ENCODE measurements around the gene CERS6. TPM values are rescaled to one million over a fixed set of nuclear protein-coding genes. Genes with fewer than 3 reads are reported as not detected.

CERS6 gene
- total RNA-seq, 1 donor: 23.9 TPM

- no peak overlapping the region for H2AFZ ChIP-seq (ENCODE audit: low read length)
- no peaks in the 10 kb centered on the region for H3K27me3 ChIP-seq (ENCODE audit: insufficient read depth, low read length)
- peak overlapping the region; percentile 91 for H3K4me2 ChIP-seq (ENCODE audit: insufficient read depth, low read length)
- peaks cover 45% of the 10 kb centered on the region for H3K79me2 ChIP-seq (ENCODE audit: insufficient read depth, low read length)
- peaks cover 19% of the 10 kb centered on the region for H4K20me1 ChIP-seq (ENCODE audit: insufficient read depth, low read length)
- H3K4me1 ChIP-seq (ENCODE audit: insufficient read depth, low read length): peaks cover 12% of the 10 kb centered on the region
- peak overlapping the region; percentile 90 for H3K4me3 ChIP-seq (ENCODE audit: insufficient read depth, low read length)
- DNase-seq (ENCODE audit: insufficient read length, low spot score, missing footprints): no peak
- H3K27ac ChIP-seq (ENCODE audit: low read depth, low read length): no peak overlapping the region
- no peaks in the 10 kb centered on the region for H3K36me3 ChIP-seq (ENCODE audit: insufficient read depth, low read length)
- no peaks in the 10 kb centered on the region for H3K9me3 ChIP-seq (ENCODE audit: low read depth, low read length)
- TF ChIP-seq CTCF (IDR thresholded peaks at IDR 0.05; ENCODE audit: extremely low read depth, low read depth, low read length): no peak
Measured at GRCh38 chr2:168458139-168458538, 2.1 kb downstream of the CERS6 start.

- no peaks in the 10 kb centered on the region for H3K27me3 ChIP-seq (ENCODE audit: insufficient read depth, low read length)
- H3K9me3 ChIP-seq (ENCODE audit: low read depth, low read length): no peaks in the 10 kb centered on the region
- H4K20me1 ChIP-seq (ENCODE audit: insufficient read depth, low read length): peaks cover 19% of the 10 kb centered on the region
- H3K4me1 ChIP-seq (ENCODE audit: insufficient read depth, low read length): peaks cover 12% of the 10 kb centered on the region
- no peak for TF ChIP-seq CTCF (IDR thresholded peaks at IDR 0.05; ENCODE audit: extremely low read depth, low read depth, low read length)
- no peak overlapping the region for H3K27ac ChIP-seq (ENCODE audit: low read depth, low read length)
- H2AFZ ChIP-seq (ENCODE audit: low read length): no peak overlapping the region
- no peak overlapping the region for H3K4me2 ChIP-seq (ENCODE audit: insufficient read depth, low read length)
- H3K4me3 ChIP-seq (ENCODE audit: insufficient read depth, low read length): no peak overlapping the region
- peaks cover 52% of the 10 kb centered on the region for H3K79me2 ChIP-seq (ENCODE audit: insufficient read depth, low read length)
- DNase-seq (ENCODE audit: insufficient read length, low spot score, missing footprints): no peak
- H3K36me3 ChIP-seq (ENCODE audit: insufficient read depth, low read length): no peaks in the 10 kb centered on the region
Measured at GRCh38 chr2:168459256-168459655, 3.2 kb downstream of the CERS6 start.

GRCh38 chr2:168460571-168460970, 4.5 kb downstream of the CERS6 start:
- Histone ChIP-seq H3K36me3 (ENCODE audit: insufficient read depth, low read length) (no peaks in the 10 kb centered on the region), H2AFZ (ENCODE audit: low read length) (no peak overlapping the region), H3K27ac (ENCODE audit: low read depth, low read length) (no peak overlapping the region), H3K79me2 (ENCODE audit: insufficient read depth, low read length) (peaks cover 54% of the 10 kb centered on the region), H3K27me3 (ENCODE audit: insufficient read depth, low read length) (no peaks in the 10 kb centered on the region), H4K20me1 (ENCODE audit: insufficient read depth, low read length) (peaks cover 19% of the 10 kb centered on the region), H3K9me3 (ENCODE audit: low read depth, low read length) (no peaks in the 10 kb centered on the region), H3K4me2 (ENCODE audit: insufficient read depth, low read length) (no peak overlapping the region), H3K4me1 (ENCODE audit: insufficient read depth, low read length) (peaks cover 7% of the 10 kb centered on the region), H3K4me3 (ENCODE audit: insufficient read depth, low read length) (no peak overlapping the region)
- no peak for TF ChIP-seq CTCF (IDR thresholded peaks at IDR 0.05; ENCODE audit: extremely low read depth, low read depth, low read length)
- DNase-seq (ENCODE audit: insufficient read length, low spot score, missing footprints): no peak

- Histone ChIP-seq H3K27me3 (ENCODE audit: insufficient read depth, low read length) (no peaks in the 10 kb centered on the region), H4K20me1 (ENCODE audit: insufficient read depth, low read length) (peaks cover 19% of the 10 kb centered on the region), H2AFZ (ENCODE audit: low read length) (no peak overlapping the region), H3K4me3 (ENCODE audit: insufficient read depth, low read length) (no peak overlapping the region), H3K36me3 (ENCODE audit: insufficient read depth, low read length) (no peaks in the 10 kb centered on the region), H3K79me2 (ENCODE audit: insufficient read depth, low read length) (peaks cover 54% of the 10 kb centered on the region), H3K9me3 (ENCODE audit: low read depth, low read length) (no peaks in the 10 kb centered on the region), H3K4me2 (ENCODE audit: insufficient read depth, low read length) (no peak overlapping the region), H3K27ac (ENCODE audit: low read depth, low read length) (no peak overlapping the region), H3K4me1 (ENCODE audit: insufficient read depth, low read length) (peaks cover 11% of the 10 kb centered on the region)
- TF ChIP-seq CTCF (IDR thresholded peaks at IDR 0.05; ENCODE audit: extremely low read depth, low read depth, low read length): no peak
- no peak for DNase-seq (ENCODE audit: insufficient read length, low spot score, missing footprints)
Measured at GRCh38 chr2:168461178-168461941, 5.3 kb downstream of the CERS6 start.

Measured in osteoblast (primary cell).